GM23338 (cell line): ENCODE data around the gene CAPZA1. TPM values are rescaled to one million over a fixed set of nuclear protein-coding genes. Genes with fewer than 3 reads are reported as not detected.

Experiments
- ATAC-seq: fragments of 200-7000 bp; cut with Tn5 transposase; 3 replicates; pipeline ENCODE4 v1.9.1; 2020
- DNase-seq: peaks from one replicate; pipeline ENCODE4 v3.0.0-alpha.2; 2015; ENCODE audit warnings: low spot score
- H2AFZ ChIP-seq: fragments of 200-600 bp; sonication (generic); 2 replicates; pipeline ENCODE4 v1.8.0; 2016; ENCODE audit warnings: antibody characterized with exemption, mild to moderate bottlenecking, moderate library complexity
- H3F3A ChIP-seq: fragments of 200-600 bp; sonication (generic); replicated peaks from 2 replicates; pipeline ENCODE4 v1.8.0; 2017; ENCODE audit warnings: antibody characterized with exemption, mixed run types, low read depth
- H3K27ac ChIP-seq: fragments of 200-600 bp; sonication (generic); 2 replicates; pipeline ENCODE4 v1.6.1; 2016; ENCODE audit warnings: low read depth
- H3K27me3 ChIP-seq: fragments of 200-600 bp; sonication (generic); 2 replicates; pipeline ENCODE4 v1.8.0; 2016; ENCODE audit warnings: mild to moderate bottlenecking, mixed run types, moderate library complexity; ENCODE audit not compliant: insufficient read depth
- H3K36me3 ChIP-seq: fragments of 200-600 bp; sonication (generic); 2 replicates; pipeline ENCODE4 v1.8.0; 2016; ENCODE audit warnings: mild to moderate bottlenecking; ENCODE audit not compliant: insufficient read depth
- H3K4me1 ChIP-seq: fragments of 200-600 bp; sonication (generic); 2 replicates; pipeline ENCODE4 v1.8.0; 2016; ENCODE audit warnings: mild to moderate bottlenecking, moderate library complexity; ENCODE audit not compliant: insufficient read depth
- H3K4me2 ChIP-seq: fragments of 200-600 bp; sonication (generic); 2 replicates; pipeline ENCODE4 v1.7.1; 2017; ENCODE audit warnings: mixed run types
- H3K4me3 ChIP-seq: fragments of 200-600 bp; sonication (generic); 2 replicates; pipeline ENCODE4 v1.6.1; 2016; ENCODE audit warnings: mixed run types
- H3K79me2 ChIP-seq: fragments of 200-600 bp; sonication (generic); replicated peaks from 2 replicates; pipeline ENCODE4 v1.8.0; 2017; ENCODE audit warnings: mild to moderate bottlenecking; ENCODE audit not compliant: insufficient read depth
- H3K9me2 ChIP-seq: fragments of 200-600 bp; sonication (generic); 2 replicates; pipeline ENCODE4 v1.8.0; 2017; ENCODE audit not compliant: insufficient read depth
- H4K20me1 ChIP-seq: fragments of 200-600 bp; sonication (generic); replicated peaks from 2 replicates; pipeline ENCODE4 v1.8.0; 2017; ENCODE audit warnings: mild to moderate bottlenecking; ENCODE audit not compliant: insufficient read depth
- H3K27ac Mint-ChIP-seq: 2 replicates; pipeline ENCODE4 v1.8.0; 2020; ENCODE audit warnings: inconsistent platforms, mild to moderate bottlenecking, moderate library complexity, mixed read lengths
- H3K27me3 Mint-ChIP-seq: 3 replicates; pipeline ENCODE4 v1.8.0; 2022; ENCODE audit warnings: low read depth, mild to moderate bottlenecking, moderate library complexity, mixed read lengths, inconsistent platforms; ENCODE audit not compliant: insufficient read depth, poor library complexity
- H3K36me3 Mint-ChIP-seq: 3 replicates; pipeline ENCODE4 v1.8.0; 2021; ENCODE audit warnings: low read depth, mild to moderate bottlenecking, inconsistent platforms, moderate library complexity, mixed read lengths
- H3K4me1 Mint-ChIP-seq: 3 replicates; pipeline ENCODE4 v1.8.0; 2020; ENCODE audit warnings: mild to moderate bottlenecking, inconsistent platforms, mixed read lengths
- H3K4me3 Mint-ChIP-seq: 3 replicates; pipeline ENCODE4 v1.8.0; 2021; ENCODE audit warnings: moderate library complexity, mild to moderate bottlenecking, inconsistent platforms, mixed read lengths
- H3K9me3 Mint-ChIP-seq: 3 replicates; pipeline ENCODE4 v1.8.0; 2020; ENCODE audit warnings: moderate library complexity, mild to moderate bottlenecking, inconsistent platforms, mixed read lengths
- CREB1 ChIP-seq: fragments of 250-450 bp; sonication (Bioruptor Pico); IDR thresholded peaks from 2 replicates; pipeline ENCODE4 v1.5.0; 2020; ENCODE audit warnings: low read depth, mild to moderate bottlenecking, moderate library complexity
- EZH2 ChIP-seq: fragments of 200-600 bp; sonication (generic); IDR thresholded peaks from one replicate; pipeline ENCODE4 v1.8.0; 2017; ENCODE audit warnings: antibody characterized with exemption, mild to moderate bottlenecking, low read depth; ENCODE audit not compliant: unreplicated experiment
- NANOG ChIP-seq: IDR thresholded peaks from 2 replicates; pipeline ENCODE4 v1.6.1; 2016; ENCODE audit warnings: antibody characterized with exemption, borderline replicate concordance
- POLR2AphosphoS5 ChIP-seq: IDR thresholded peaks from 2 replicates; pipeline ENCODE4 v1.6.1; 2016; ENCODE audit warnings: antibody characterized with exemption, low read depth
- STAT1 ChIP-seq: IDR thresholded peaks from one replicate; pipeline ENCODE4 v1.6.1; 2016; ENCODE audit warnings: antibody characterized with exemption; ENCODE audit not compliant: unreplicated experiment
- ZNF114 ChIP-seq: fragments of 250-450 bp; sonication (Bioruptor Pico); IDR thresholded peaks from 2 replicates; pipeline ENCODE4 v1.5.0; 2020; ENCODE audit warnings: mild to moderate bottlenecking, moderate library complexity
- ZNF331 ChIP-seq: fragments of 250-450 bp; sonication (Bioruptor Pico); IDR thresholded peaks from 2 replicates; pipeline ENCODE4 v1.5.0; 2020; ENCODE audit warnings: low read depth, mild to moderate bottlenecking, moderate library complexity
- polyA plus RNA-seq: library from polyadenylated mRNA; unstranded; fragments of >200 nt; fragmentation: Nextera tagmentation; extraction: Ambion mirVana; gene quantifications from 2 replicates; pipeline ENCODE4 v1.2.1, GENCODE V29; 2016
- total RNA-seq: library from RNA; depleted of rRNA; stranded (reverse); fragments of >200 nt; shearing (Covaris generic); gene quantifications from 2 replicates; pipeline ENCODE4 v1.2.3, GENCODE V29; 2014
- TF ChIP-seq, protein P1 (sequence below): IDR thresholded peaks from 2 replicates; pipeline ENCODE4 v1.6.1; 2016; ENCODE audit warnings: antibody characterized with exemption
- TF ChIP-seq, protein P2 (sequence below): IDR thresholded peaks from one replicate; pipeline ENCODE4 v1.6.1; 2018; ENCODE audit warnings: antibody characterized with exemption; ENCODE audit not compliant: unreplicated experiment

The CAPZA1 gene
- total and polyA plus RNA-seq, 2 experiments from 2014 or later = 147 to 182 TPM

DNA sequence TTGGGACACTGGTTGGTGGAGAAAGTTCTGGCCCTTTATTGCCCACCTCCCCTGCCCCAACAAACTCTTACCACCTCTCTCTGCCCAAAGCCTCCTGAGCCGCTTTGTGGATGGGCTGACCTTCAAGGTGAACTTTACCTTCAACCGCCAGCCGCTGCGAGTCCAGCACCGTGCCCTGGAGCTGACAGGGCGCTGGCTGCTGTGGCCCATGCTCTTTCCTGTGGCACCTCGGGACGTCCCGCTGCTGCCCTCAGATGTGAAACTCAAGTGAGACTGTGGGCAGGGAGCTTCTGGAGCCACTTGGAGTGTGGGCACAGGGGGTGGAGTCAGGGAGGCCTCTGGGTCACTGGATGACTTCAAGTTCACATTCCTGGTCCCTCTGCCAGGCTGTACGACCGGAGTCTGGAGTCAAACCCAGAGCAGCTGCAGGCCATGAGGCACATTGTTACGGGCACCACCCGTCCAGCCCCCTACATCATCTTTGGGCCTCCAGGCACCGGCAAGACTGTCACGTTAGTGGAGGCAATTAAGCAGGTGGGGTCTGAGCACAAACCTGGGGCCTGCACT, 74.8 kb downstream of the CAPZA1 start:
- H4K20me1 ChIP-seq = no peaks in the 10 kb centered on the region; the same call in none of the 2 replicates
- H3K4me3 ChIP-seq = no peak overlapping the region
- H3K27me3 Mint-ChIP-seq = peaks cover 13% of the 10 kb centered on the region
- H3K79me2 ChIP-seq = no peaks in the 10 kb centered on the region
- DNase-seq (no peak), ATAC-seq (no peak)
- H3K4me1 ChIP-seq = peaks cover 8% of the 10 kb centered on the region; the same call in 1 of the 2 replicates
- no peak overlapping the region for H3K4me2 ChIP-seq
- TF ChIP-seq ZNF331 (CRISPR knock-in tag) (no peak), ZNF114 (CRISPR knock-in tag) (no peak), CREB1 (CRISPR knock-in tag) (no peak), POLR2AphosphoS5 (no peak), STAT1 (no peak)
- TF ChIP-seq, protein P1, sequence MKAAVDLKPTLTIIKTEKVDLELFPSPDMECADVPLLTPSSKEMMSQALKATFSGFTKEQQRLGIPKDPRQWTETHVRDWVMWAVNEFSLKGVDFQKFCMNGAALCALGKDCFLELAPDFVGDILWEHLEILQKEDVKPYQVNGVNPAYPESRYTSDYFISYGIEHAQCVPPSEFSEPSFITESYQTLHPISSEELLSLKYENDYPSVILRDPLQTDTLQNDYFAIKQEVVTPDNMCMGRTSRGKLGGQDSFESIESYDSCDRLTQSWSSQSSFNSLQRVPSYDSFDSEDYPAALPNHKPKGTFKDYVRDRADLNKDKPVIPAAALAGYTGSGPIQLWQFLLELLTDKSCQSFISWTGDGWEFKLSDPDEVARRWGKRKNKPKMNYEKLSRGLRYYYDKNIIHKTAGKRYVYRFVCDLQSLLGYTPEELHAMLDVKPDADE = no peak
- TF ChIP-seq, protein P2, sequence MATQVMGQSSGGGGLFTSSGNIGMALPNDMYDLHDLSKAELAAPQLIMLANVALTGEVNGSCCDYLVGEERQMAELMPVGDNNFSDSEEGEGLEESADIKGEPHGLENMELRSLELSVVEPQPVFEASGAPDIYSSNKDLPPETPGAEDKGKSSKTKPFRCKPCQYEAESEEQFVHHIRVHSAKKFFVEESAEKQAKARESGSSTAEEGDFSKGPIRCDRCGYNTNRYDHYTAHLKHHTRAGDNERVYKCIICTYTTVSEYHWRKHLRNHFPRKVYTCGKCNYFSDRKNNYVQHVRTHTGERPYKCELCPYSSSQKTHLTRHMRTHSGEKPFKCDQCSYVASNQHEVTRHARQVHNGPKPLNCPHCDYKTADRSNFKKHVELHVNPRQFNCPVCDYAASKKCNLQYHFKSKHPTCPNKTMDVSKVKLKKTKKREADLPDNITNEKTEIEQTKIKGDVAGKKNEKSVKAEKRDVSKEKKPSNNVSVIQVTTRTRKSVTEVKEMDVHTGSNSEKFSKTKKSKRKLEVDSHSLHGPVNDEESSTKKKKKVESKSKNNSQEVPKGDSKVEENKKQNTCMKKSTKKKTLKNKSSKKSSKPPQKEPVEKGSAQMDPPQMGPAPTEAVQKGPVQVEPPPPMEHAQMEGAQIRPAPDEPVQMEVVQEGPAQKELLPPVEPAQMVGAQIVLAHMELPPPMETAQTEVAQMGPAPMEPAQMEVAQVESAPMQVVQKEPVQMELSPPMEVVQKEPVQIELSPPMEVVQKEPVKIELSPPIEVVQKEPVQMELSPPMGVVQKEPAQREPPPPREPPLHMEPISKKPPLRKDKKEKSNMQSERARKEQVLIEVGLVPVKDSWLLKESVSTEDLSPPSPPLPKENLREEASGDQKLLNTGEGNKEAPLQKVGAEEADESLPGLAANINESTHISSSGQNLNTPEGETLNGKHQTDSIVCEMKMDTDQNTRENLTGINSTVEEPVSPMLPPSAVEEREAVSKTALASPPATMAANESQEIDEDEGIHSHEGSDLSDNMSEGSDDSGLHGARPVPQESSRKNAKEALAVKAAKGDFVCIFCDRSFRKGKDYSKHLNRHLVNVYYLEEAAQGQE = no peak
- peaks cover 29% of the 10 kb centered on the region for H3K4me1 Mint-ChIP-seq
- H2AFZ ChIP-seq = no peak overlapping the region
- peaks cover 66% of the 10 kb centered on the region for H3K36me3 Mint-ChIP-seq
- no peaks in the 10 kb centered on the region for H3F3A ChIP-seq
- H3K27ac ChIP-seq = no peak overlapping the region
- no peaks in the 10 kb centered on the region for H3K9me2 ChIP-seq
- no peaks in the 10 kb centered on the region for H3K27me3 ChIP-seq
- no peaks in the 10 kb centered on the region; the same call in none of the 2 replicates for H3K36me3 ChIP-seq
- no peak overlapping the region for H3K27ac Mint-ChIP-seq
- no peaks in the 10 kb centered on the region for H3K9me3 Mint-ChIP-seq
- no peak overlapping the region for H3K4me3 Mint-ChIP-seq

DNA sequence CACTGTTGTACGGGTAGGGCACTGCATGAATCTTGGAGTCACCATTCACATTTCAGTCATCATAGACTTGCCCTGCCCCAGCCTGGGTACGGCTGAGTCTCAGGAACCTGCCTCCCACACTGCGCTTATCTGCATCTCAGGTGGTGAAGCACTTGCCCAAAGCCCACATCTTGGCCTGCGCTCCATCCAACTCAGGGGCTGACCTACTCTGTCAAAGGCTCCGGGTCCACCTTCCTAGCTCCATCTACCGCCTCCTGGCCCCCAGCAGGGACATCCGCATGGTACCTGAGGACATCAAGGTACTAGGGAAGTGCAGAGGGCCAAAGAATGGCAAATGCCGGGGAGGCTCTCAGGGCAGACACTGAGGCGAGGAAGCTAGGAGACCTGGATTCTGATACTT, 75.6 kb downstream of the CAPZA1 start:
- Mint-ChIP-seq H3K4me1 (peaks cover 33% of the 10 kb centered on the region), H3K9me3 (no peaks in the 10 kb centered on the region), H3K27me3 (peaks cover 21% of the 10 kb centered on the region), H3K27ac (no peak overlapping the region), H3K36me3 (peaks cover 69% of the 10 kb centered on the region), H3K4me3 (no peak overlapping the region)
- H3K27me3 ChIP-seq = 0 out of 2 replicates have a peak, but pooled peaks cover 4% of the 10 kb centered on the region
- H3K4me2 ChIP-seq = no peak overlapping the region
- no peak for ATAC-seq
- peaks cover 7% of the 10 kb centered on the region for H4K20me1 ChIP-seq
- no peak overlapping the region for H3K4me3 ChIP-seq
- H3K79me2 ChIP-seq = no peaks in the 10 kb centered on the region
- no peak overlapping the region for H2AFZ ChIP-seq
- H3K4me1 ChIP-seq = peaks cover 14% of the 10 kb centered on the region
- H3K27ac ChIP-seq = no peak overlapping the region
- H3K9me2 ChIP-seq = no peaks in the 10 kb centered on the region
- no peak for DNase-seq
- H3F3A ChIP-seq = 0 out of 2 replicates have a peak, but pooled peaks cover 3% of the 10 kb centered on the region
- no peaks in the 10 kb centered on the region; the same call in none of the 2 replicates for H3K36me3 ChIP-seq
- TF ChIP-seq, protein P1 = no peak
- TF ChIP-seq EZH2 (no peak), STAT1 (no peak), NANOG (no peak), CREB1 (CRISPR knock-in tag) (no peak), ZNF114 (CRISPR knock-in tag) (no peak), ZNF331 (CRISPR knock-in tag) (no peak), POLR2AphosphoS5 (no peak)
- TF ChIP-seq, protein P2 = no peak
